ENCODE results near the gene BRCC3.

BRCC3 gene

DNA sequence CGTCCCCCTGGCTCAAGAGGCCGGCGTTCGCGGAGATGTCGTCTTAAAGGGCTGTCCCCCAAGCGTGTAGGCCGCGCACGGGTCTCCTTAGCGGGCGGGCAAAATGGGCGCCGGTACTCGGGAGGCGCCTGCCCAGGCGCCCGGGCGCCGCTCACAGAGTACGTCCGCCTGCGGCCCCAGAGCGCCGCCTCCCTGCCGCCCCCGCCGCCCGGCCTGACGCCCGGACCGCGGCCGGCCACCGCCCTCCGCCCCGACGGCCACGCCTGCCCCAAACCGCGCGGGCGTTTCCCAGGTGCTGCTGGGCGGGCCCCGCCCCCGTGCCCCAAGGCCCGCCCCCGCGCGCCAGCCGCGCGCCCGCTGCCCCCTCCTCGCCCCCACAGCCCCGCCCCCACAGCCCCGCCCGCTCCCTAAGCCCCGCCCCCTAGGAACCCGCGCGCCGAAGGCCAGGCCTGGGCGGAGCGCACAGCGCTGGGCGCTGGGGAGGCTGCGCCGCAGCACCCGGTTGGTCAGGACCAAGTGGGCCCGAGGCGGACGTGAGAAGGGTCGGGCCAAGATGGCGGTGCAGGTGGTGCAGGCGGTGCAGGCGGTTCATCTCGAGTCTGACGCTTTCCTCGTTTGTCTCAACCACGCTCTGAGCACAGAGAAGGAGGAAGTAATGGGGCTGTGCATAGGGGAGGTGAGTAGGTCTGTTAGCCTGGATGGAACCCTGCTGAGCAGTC, at the start of gene BRCC3, which contains the start of the genes CMC4 and MTCP1:
BRCC3 (plus strand) TSS at position 534 of the 719 bp plus-strand sequence; CDS start at position 554, 20 bp downstream.
CMC4 (minus strand) TSS at position 162 of the 719 bp plus-strand sequence. CDS start 7,113 bp downstream, outside the sequence.
MTCP1 (minus strand) TSS at position 162 of the 719 bp plus-strand sequence. CDS start 5,126 bp downstream, outside the sequence.
- peak; percentile 48 for DNase-seq (ENCODE audit: extremely low read depth, low read depth)

DNA sequence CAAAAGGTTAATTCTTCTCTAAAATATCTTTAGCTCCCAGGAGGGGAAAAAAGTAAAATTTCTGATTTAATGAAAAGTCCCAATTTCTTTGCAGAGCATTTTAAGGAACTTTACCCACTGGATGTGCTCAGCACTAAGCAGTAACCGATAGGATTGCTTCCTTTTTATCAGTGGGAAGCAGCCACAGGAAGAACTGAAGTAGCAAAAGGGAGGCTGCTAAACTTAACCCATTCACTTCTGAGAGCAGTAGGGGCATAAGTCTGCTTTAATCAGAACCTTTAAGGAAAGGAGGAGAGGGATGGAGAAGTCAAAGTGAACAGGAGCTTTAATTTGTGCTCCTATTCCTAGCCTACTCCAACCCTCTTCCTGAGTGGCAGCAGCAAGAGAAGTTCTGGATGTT, 48.7 kb upstream of the BRCC3 start, which contains the start of gene F8:
F8 (minus strand) TSS at position 139 of the 400 bp plus-strand sequence. CDS start 171 bp downstream, outside the sequence.
- TF ChIP-seq, protein P1, sequence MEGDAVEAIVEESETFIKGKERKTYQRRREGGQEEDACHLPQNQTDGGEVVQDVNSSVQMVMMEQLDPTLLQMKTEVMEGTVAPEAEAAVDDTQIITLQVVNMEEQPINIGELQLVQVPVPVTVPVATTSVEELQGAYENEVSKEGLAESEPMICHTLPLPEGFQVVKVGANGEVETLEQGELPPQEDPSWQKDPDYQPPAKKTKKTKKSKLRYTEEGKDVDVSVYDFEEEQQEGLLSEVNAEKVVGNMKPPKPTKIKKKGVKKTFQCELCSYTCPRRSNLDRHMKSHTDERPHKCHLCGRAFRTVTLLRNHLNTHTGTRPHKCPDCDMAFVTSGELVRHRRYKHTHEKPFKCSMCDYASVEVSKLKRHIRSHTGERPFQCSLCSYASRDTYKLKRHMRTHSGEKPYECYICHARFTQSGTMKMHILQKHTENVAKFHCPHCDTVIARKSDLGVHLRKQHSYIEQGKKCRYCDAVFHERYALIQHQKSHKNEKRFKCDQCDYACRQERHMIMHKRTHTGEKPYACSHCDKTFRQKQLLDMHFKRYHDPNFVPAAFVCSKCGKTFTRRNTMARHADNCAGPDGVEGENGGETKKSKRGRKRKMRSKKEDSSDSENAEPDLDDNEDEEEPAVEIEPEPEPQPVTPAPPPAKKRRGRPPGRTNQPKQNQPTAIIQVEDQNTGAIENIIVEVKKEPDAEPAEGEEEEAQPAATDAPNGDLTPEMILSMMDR (IDR thresholded peaks at IDR 0.05; ENCODE audit: low read depth, low read length) = no peak
- DNase-seq (ENCODE audit: extremely low read depth, low read depth) = no peak

More for the DNA sequence above, at the start of gene BRCC3, which contains the start of the genes CMC4 and MTCP1:
- TF ChIP-seq, protein P1 (IDR thresholded peaks at IDR 0.05; ENCODE audit: low read depth, low read length) = no peak

DNA sequence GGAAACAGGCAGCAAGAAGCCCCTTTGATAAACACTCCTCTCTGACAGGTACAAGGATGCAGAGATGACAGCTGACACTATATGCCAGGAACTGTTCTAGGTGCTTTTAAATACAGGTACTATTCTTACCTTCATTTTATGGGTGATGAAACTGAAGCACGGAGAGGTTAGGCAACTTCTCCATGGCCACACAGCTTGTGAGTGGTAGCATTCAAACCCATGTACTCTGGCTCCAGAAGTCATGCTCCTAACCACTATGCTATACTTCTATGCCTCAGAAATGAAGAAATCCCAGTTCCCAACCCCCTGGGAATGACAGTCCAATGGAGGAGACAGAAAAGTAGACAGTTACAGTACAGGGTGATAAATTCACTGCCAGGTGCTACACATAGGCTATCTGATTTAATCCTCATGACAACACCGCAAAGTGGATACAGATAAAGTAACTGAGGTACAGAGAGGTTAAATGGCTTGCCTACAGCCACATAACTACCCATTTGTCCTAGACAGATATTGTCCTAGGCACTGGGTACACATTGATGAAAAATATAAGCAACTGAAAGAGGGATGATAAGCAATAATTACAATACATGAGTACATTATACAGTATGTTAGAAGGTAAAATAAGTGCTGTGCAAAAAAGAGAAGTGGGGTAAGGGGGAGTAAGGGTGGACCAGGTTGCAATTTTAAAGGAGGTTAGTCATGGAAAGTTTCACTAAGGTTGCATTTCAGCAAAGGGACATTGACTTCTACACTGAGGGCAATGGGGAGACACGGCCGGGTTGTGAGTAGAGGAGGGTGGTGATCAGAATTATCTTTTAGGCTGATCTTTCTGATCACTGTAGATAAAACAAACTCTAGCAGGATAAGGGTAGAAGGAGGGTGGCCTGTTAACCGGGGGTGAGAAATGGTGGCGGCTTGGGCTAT, 47.1 kb upstream of the BRCC3 start:
- TF ChIP-seq, protein P1 (IDR thresholded peaks at IDR 0.05; ENCODE audit: low read depth, low read length) = no peak
- DNase-seq (ENCODE audit: extremely low read depth, low read depth) = no peak

DNA sequence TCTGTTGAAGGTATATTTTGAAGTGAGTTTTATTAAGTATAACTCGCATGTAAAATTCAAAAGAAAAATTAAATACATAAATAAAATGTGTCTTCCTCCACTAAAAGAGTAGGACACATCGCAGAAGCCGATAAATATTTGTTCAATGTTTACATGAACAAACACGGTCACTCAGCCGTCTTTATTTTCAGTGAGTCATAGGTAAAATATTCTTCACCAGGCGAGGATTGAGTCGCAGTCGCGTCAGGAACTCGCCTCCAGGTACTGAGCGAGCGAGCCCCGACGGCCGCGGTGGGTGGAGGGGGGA, 44.9 kb upstream of the BRCC3 start:
- DNase-seq (ENCODE audit: extremely low read depth, low read depth) = no peak
- TF ChIP-seq, protein P1 (IDR thresholded peaks at IDR 0.05; ENCODE audit: low read depth, low read length) = no peak

DNA sequence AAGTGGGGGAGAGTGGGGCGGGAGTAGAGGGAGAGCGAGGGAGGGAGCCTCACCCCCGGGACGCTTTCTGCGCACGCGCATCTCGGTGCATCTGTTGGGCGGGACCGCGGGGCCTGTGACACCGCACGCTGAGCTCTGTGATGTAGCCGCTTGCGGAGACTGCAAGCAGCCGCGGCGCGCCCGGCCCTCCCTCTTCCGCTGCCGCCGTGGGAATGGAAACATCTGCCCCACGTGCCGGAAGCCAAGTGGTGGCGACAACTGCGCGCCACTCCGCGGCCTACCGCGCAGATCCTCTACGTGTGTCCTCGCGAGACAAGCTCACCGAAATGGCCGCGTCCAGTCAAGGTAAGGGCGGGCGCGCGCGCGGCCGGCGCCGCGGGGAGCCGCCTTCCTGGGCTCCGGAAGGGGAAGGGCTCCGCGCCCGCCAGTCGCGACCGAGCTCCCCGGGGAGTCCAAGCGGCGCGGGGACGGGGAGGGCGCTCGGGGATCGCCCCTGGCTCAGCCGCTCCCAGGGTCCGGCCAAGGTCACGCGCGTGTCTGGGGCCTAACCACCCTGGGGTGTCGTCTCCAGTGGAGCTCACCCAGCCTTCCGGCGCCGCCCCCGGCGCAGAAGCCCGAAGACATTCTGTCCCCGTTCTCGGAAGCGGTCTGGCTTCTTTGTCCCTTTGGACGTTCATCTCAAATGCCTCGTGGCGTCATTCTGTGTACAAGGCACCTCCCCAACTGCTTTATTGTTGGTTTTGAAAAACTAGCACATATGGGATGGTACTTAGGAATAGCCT, 44.4 kb upstream of the BRCC3 start, which contains the start of gene FUNDC2:
FUNDC2 (plus strand) TSS at position 118 of the 782 bp plus-strand sequence; CDS start at position 213, 95 bp downstream.
- TF ChIP-seq, protein P1 (IDR thresholded peaks at IDR 0.05; ENCODE audit: low read depth, low read length) = no peak
- peak; percentile 86 for DNase-seq (ENCODE audit: extremely low read depth, low read depth)

DNA sequence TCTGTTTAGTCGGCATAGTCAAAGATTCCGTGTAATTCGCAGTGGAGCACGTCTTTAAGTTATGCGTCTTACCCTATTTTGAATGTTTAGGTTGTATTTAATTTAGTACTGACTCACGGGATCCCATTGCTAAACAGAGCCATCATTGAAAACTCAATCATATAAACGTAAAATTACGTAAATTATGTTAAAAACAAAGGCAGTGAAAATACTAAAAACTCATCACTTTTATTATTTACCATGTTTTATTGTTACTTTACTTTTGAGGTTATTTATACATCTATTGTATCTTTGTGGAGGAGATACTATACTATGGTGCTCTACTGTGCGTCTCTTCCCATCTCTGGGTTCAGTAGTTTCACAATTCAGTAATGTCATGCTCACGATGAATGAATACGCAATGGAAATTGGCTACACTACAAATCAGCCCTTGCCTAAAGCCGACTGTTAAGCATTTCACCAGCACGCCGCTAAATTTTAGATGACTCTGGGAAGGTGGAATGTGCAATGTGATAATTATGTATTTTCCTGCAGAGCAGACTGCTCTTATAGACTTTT, 43.7 kb upstream of the BRCC3 start:
- DNase-seq (ENCODE audit: extremely low read depth, low read depth) = peak; percentile 29
- TF ChIP-seq, protein P1 (IDR thresholded peaks at IDR 0.05; ENCODE audit: low read depth, low read length) = no peak
